Raji (cell line): Measurements from ENCODE around the gene CNTFR.
A peak's percentile ranks its signal among the peaks of the same experiment; 100 is the strongest.

Experiments
- POLR2A ChIP-seq: IDR thresholded peaks from 2 replicates; pipeline ENCODE4 v1.6.1; 2011; ENCODE audit warnings: low read depth, low read length, control low read depth; ENCODE audit not compliant: insufficient read depth

Gene CNTFR, protein sequence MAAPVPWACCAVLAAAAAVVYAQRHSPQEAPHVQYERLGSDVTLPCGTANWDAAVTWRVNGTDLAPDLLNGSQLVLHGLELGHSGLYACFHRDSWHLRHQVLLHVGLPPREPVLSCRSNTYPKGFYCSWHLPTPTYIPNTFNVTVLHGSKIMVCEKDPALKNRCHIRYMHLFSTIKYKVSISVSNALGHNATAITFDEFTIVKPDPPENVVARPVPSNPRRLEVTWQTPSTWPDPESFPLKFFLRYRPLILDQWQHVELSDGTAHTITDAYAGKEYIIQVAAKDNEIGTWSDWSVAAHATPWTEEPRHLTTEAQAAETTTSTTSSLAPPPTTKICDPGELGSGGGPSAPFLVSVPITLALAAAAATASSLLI

GRCh38 chr9:34589636-34590380 lies at the start of gene CNTFR:
Gene CNTFR (minus strand): TSS chr9:34589724. CDS start chr9:34568981, 20,743 bp downstream.
- TF ChIP-seq POLR2A: no peak

DNA sequence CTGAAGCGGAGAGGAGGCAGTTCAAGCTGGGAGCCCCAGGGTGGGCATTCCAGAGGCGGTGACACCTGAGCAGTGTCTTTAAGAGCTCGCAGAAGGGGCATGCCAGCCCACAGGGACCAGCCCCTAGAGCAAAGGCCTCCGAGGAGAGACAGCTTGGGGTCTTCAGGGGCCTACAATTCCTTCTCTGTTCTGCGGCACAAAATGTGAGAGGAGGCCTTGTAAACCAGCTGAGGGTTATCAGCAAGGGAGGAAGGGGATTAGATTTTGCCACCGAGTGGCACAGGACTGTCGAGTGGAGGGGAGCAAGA lies 48.6 kb upstream of the CNTFR start:
- no peak for TF ChIP-seq POLR2A

- peak; percentile 91 for TF ChIP-seq POLR2A
These were observed 48.0 kb upstream of the CNTFR start, which contains the start of gene SIGMAR1 for GRCh38 chr9:34637356-34638137. Gene SIGMAR1 (minus strand): TSS chr9:34637787. CDS start chr9:34637697, 90 bp downstream.

GRCh38 chr9:34636791-34637355 lies 47.3 kb upstream of the CNTFR start:
- no peak for TF ChIP-seq POLR2A

- no peak for TF ChIP-seq POLR2A
These were observed 46.0 kb upstream of the CNTFR start for GRCh38 chr9:34635556-34635955.

GRCh38 chr9:34634551-34635248 lies 45.2 kb upstream of the CNTFR start:
- no peak for TF ChIP-seq POLR2A

- TF ChIP-seq POLR2A: peak; percentile 50
These were observed 44.5 kb upstream of the CNTFR start for GRCh38 chr9:34633851-34634550.

DNA sequence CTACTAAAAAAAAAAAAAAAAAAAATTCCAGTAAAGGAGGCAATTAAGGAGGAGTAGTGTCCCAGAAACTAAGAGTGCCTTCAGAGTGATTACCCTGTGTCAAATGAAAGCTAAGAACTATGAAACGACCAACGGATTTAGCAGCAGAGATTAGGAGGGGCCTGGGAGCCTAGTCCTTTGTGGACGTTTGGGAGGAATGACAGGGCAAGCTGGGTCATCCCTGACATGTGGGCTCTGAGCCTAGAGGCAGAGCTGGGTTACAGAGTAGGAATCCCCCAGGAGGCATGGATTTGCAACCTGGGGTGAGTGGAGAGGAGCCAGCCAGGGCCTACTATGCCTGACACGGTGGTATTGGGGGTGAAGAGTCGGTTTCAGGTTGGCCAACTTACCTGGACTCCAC lies 43.6 kb upstream of the CNTFR start:
- TF ChIP-seq POLR2A: no peak; the same call in 1 of the 2 replicates

- TF ChIP-seq POLR2A: no peak
These were observed 41.1 kb upstream of the CNTFR start for GRCh38 chr9:34630402-34631154.

GRCh38 chr9:34629491-34629808 lies 39.9 kb upstream of the CNTFR start:
- TF ChIP-seq POLR2A: no peak

DNA sequence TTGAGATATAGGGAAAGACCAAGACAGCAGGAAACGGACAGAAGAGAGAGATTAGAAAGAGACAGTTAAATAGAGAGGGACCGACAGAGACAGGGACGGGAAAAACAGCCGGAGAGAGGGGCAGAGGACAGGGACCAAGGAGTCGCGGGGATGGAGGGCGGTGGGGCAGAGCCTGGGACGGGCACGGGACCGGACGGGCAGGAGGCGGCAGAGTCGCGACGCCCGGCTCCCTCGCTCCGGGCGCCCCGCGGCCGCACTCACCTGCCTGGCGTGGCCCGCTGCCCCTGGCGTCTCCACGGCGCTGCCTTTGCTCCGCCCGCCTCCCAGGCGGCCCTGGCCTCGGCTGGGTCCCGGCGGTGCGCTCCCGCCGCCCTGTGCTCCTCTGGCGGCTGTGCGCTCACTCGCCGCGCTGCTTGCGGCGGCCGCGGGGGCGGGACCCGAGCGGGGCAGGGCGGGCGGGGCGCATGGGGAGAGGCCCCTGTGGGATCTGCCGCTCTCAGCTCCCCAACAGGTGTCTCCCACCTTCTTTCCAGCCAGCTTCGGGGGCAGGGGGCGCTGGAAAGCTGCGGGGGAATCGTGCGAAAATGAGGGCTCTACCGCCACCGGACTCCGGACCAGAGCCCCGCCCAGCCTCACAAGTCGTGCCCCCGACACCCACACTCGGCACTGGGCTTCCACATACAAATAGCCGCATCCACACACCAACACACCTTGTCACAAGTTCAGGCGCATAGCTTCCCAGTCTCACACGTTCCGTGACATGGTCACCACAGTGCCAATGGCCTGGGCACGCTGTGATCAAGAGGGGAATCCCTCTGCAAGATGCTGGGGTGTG lies 39.3 kb upstream of the CNTFR start, which contains the start of gene ARID3C:
Gene ARID3C (minus strand): TSS at position 411 of the 835 bp plus-strand sequence. CDS start 1,052 bp downstream, outside the sequence.
- TF ChIP-seq POLR2A: no peak
